ENCODE measurements around the gene FAM181A.

Gene FAM181A

GRCh38 chr14:93952829-93953228 lies 25.7 kb downstream of the FAM181A start:
- DNase-seq, result no peak

GRCh38 chr14:93953263-93953662 lies 26.1 kb downstream of the FAM181A start:
- no peak for DNase-seq

GRCh38 chr14:93953739-93954515 lies 26.8 kb downstream of the FAM181A start:
- no peak for DNase-seq

DNA sequence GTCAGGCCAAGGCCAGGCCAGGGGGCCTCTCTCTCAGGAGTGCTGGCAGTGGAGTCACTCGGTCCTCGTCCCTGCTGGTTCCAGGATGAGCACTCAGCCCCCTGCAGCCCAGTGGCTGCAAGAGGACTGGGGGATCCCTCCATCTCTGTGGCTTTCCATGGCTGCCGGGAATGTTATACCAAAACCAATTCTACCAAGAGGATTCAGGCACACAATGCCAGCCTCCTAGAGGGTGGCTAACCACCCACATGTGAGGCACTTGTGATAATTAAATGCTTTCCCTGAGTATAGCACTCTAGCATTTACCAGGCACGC lies 27.3 kb downstream of the FAM181A start:
- DNase-seq, result no peak

GRCh38 chr14:93954900-93955849 lies 28.0 kb downstream of the FAM181A start:
- DNase-seq, result no peak

- no peak for DNase-seq
Measured at GRCh38 chr14:93955850-93956481, 28.8 kb downstream of the FAM181A start.

- DNase-seq, result no peak
Measured at GRCh38 chr14:93956514-93957332, 29.6 kb downstream of the FAM181A start.

DNA sequence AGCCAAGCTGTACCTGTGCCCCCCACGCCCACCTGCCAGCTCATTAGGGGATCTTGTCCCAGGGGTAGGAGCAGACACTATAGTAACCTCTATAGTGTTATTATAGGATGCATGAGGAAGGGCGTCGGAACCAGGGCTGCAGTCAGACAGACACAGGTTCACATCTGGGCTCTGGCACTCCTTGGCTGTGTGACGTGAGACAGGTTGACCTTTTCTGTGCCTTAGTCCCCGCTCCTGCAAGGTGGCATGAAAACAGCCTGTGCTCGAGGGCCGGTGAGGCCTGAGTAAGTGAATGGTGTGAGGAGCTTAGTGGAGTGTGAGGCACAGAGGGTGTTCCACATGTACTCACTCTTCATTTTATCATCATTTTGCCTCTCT lies 30.2 kb downstream of the FAM181A start:
- no peak for DNase-seq

- DNase-seq, result no peak
Measured at GRCh38 chr14:93957751-93958566, 30.8 kb downstream of the FAM181A start.

DNA sequence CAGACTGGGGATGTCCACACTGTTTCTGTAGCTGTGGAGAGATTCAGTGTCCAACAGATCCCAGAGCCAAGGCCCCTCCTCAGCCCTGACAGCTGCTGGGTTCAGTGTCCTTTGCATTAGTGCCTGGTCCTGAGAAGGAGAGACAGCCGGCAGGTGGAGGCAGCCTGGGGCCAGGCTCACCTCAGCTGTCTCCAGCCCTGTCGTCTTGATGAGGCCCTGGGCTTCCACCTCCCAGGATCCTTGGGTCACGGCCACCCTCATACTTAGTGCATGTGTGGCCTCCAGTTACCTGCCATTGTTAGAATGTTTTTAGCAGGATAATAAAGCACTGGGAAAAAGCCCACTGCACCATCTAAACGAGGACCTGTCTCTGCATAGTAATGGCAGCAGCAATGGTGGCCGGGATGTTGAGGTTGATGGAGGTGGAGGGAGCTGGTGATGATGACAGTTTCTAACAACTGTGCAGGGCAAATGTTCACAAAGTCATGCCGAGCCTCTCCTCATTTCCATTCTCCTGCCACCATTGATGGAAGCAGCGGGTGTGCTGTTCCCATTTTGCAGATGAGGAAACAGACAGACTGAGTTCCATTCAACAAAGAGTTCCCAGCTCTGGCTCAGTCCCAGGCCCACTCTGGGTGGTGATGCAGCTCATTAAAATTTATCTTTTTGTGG lies 31.6 kb downstream of the FAM181A start:
- DNase-seq, result no peak

DNA sequence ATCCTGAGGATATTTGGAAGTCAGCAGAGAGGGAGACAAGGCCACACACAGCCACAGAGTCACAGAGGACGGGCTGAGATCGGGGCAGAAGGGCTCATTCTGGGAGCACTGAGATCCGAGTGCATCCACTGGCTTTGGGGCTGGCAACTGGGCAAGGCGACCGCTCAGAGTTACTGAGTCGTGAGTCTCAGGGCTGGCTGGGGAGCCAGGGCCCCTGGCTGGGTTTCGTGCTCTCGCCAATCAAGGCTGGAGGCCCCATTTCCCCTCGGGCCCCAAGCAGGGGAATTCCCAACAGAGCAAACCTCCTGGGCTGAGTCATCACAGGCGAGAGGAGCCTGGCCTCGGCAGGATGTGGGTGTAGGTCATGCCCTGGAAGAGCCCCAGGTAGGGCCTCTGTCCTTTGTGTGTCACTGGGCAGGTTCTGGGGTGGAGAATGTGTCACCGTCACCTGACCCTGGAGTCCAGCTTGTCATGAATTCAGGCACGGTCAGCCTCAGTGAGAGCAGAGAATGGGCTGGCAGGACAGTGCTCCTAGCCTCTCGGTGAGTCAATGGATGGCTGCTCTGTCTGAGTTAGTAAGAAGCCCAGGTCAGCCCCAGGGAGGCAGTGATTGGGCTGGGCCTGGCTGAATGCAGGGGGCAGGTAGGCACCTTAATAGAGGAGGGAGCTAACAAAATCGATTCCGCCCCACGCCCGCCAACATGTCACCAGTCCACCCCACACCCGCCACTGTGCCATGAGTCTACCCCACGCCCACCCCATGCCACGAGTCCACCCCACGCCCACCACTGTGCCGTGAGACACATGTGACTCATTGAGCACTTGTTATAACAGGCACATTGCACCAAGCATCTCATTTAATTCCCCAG lies 32.3 kb downstream of the FAM181A start:
- DNase-seq, result peak; percentile 89

- DNase-seq, result no peak
Measured at GRCh38 chr14:93960108-93960475, 32.9 kb downstream of the FAM181A start.

DNA sequence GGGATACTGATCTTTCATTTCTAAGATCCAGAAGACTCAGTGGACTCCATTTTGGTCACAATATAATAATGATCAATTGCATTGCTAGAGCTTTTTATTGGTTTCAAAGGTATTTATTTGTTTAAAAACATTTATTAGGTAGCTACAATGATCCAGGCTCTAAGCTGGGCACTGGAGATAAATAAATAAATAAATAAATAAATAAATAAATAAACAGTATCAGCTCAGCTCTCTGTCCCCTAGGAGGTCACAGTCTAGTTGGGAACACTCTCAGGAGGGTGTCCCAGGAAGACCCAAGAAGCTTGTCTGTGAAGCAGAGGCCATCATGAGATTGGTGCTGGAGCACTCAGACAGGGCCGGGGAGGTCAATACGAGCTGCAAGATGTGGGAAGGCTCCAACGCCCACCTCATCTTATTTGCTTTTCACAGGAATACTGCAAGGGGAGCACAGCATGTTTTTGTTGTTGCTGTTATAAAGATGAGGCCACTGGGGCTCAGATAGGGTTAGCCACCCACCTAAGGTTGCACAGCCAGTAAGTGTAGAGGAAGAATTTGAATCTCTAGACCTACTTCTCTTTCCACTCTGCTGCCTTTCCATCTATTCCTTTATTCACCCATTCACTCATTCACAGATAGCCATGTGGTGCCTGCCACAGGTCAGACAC lies 33.8 kb downstream of the FAM181A start:
- no peak for DNase-seq

- DNase-seq, result no peak
Measured at GRCh38 chr14:93961620-93962019, 34.5 kb downstream of the FAM181A start.

- no peak for DNase-seq
Measured at GRCh38 chr14:93962701-93963601, 35.8 kb downstream of the FAM181A start.

DNA sequence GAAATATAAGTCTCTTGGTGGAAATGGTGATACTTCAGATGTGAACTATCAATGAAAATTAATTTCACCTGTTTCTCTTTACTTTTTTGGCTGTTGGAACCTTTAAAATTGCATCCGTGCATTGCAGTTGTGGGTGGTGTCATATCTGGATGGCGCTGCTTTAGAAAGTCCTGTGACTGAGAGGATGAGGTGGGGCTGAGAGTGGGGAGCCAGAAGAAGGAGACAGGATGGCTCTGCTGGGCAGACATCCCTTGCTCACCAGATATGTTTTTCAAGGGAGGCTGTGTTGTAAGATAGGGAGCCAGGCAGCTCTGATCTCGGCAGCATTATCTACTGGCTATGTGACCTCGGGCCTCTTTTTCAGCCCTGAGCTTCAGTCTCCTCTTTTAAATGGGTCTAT lies 36.5 kb downstream of the FAM181A start:
- DNase-seq, result no peak

DNA sequence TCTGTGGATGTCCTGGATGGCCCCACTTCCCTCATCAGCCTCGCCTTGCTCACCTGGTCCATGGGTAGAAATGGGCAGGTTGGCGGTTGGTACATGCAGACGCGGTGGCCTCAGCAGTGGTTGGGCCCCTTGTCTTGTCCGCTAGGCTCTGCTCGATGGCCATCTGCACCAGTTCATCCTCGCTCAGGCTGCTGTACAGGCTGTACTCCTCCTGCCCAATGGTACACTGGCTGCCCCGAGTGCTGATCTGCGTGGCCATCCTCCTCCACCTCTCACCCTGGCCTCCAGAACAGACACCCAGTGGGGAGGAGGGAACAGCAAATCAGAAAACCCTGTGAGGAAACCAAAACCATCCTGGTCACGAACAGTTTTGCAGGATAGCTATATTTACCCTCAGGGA lies 37.1 kb downstream of the FAM181A start:
- no peak for DNase-seq

- DNase-seq, result no peak
Measured at GRCh38 chr14:93964820-93965286, 37.7 kb downstream of the FAM181A start.
